ENCODE data around the gene PTPRT. TPM values are rescaled to one million over a fixed set of nuclear protein-coding genes. Genes with fewer than 3 reads are reported as not detected.

Gene PTPRT
- total RNA-seq, 1 donor from 2014 or later = not detected

- DNase-seq = no peak
Observed at GRCh38 chr20:43096931-43097260, 92.8 kb downstream of the PTPRT start.

GRCh38 chr20:43096126-43096930 is 93.4 kb downstream of the PTPRT start:
- no peak for DNase-seq

- no peak for DNase-seq
Observed at GRCh38 chr20:43095034-43095433, 94.7 kb downstream of the PTPRT start.

GRCh38 chr20:43092386-43093088 is 97.2 kb downstream of the PTPRT start:
- no peak for DNase-seq

GRCh38 chr20:43068482-43068881 is 121.2 kb downstream of the PTPRT start:
- DNase-seq = no peak

- DNase-seq = no peak
Observed at GRCh38 chr20:43066125-43066524, 123.6 kb downstream of the PTPRT start.

GRCh38 chr20:43065299-43065698 is 124.4 kb downstream of the PTPRT start:
- DNase-seq = no peak

GRCh38 chr20:43058077-43058476 is 131.6 kb downstream of the PTPRT start:
- DNase-seq = no peak

GRCh38 chr20:43057317-43057716 is 132.4 kb downstream of the PTPRT start:
- DNase-seq = no peak

- DNase-seq = no peak
Observed at GRCh38 chr20:43055181-43055884, 134.4 kb downstream of the PTPRT start.

GRCh38 chr20:43052532-43052931 is 137.2 kb downstream of the PTPRT start:
- DNase-seq = no peak

GRCh38 chr20:43046966-43047365 is 142.7 kb downstream of the PTPRT start:
- DNase-seq = no peak

GRCh38 chr20:43043887-43044286 is 145.8 kb downstream of the PTPRT start:
- DNase-seq = no peak

- no peak for DNase-seq
Observed at GRCh38 chr20:43040427-43040826, 149.3 kb downstream of the PTPRT start.

GRCh38 chr20:43037605-43038309 is 151.9 kb downstream of the PTPRT start:
- no peak for DNase-seq

GRCh38 chr20:43034981-43035724 is 154.6 kb downstream of the PTPRT start:
- DNase-seq = no peak

- no peak for DNase-seq
Observed at GRCh38 chr20:43032459-43032858, 157.2 kb downstream of the PTPRT start.

GRCh38 chr20:43029176-43029575 is 160.5 kb downstream of the PTPRT start:
- DNase-seq = no peak

- DNase-seq = no peak
Observed at GRCh38 chr20:43028470-43028869, 161.2 kb downstream of the PTPRT start.

- DNase-seq = no peak
Observed at GRCh38 chr20:43023836-43024235, 165.9 kb downstream of the PTPRT start.

- DNase-seq = no peak
Observed at GRCh38 chr20:43022568-43022967, 167.1 kb downstream of the PTPRT start.

GRCh38 chr20:43022081-43022480 is 167.6 kb downstream of the PTPRT start:
- DNase-seq = no peak

Measured in dermis blood vessel endothelial cell (primary cell).